PC-3 (cell line): ENCODE results near the gene ZER1. TPM values are rescaled to one million over a fixed set of nuclear protein-coding genes. Genes with fewer than 3 reads are reported as not detected.

Source experiments
- ATAC-seq: fragments of 200-7000 bp; cut with Tn5 transposase; 2 replicates; pipeline ENCODE4 v1.9.1; 2020; ENCODE audit warnings: mild to moderate bottlenecking, moderate library complexity
- BruUV-seq: library from RNA; stranded (reverse); fragments of 400-500 nt; replicated peaks from 2 replicates; lab custom pipeline; 2021; lab: Mats Ljungman, UMichigan
- CTCF ChIA-PET: fragments of 300-600 bp; sonication (Branson Sonifier 250); formaldehyde crosslinking; loops from one replicate; lab custom pipeline; 2022; ENCODE audit warnings: antibody characterized with exemption; lab: Charles Lee
- POLR2A ChIA-PET: fragments of 300-600 bp; sonication (Branson Sonifier 250); formaldehyde crosslinking; loops from one replicate; lab custom pipeline; 2022; ENCODE audit warnings: antibody characterized with exemption; ENCODE audit not compliant: unreplicated experiment; lab: Charles Lee
- DNase-seq: peaks from one replicate; pipeline ENCODE4 v3.0.0-alpha.2; 2015
- H2AFZ ChIP-seq: fragments of 300-600 bp; sonication (generic); 2 replicates; pipeline ENCODE4 v1.6.0; 2016; ENCODE audit warnings: antibody characterized with exemption, low read length
- H3F3A ChIP-seq: fragments of 300-600 bp; sonication (generic); one replicate; pipeline ENCODE4 v1.6.0; 2017; ENCODE audit warnings: antibody characterized with exemption, low read length, control low read depth, mild to moderate bottlenecking; ENCODE audit not compliant: unreplicated experiment
- H3K27ac ChIP-seq: fragments of 300-600 bp; sonication (generic); 2 replicates; pipeline ENCODE4 v1.5.1; 2016; ENCODE audit warnings: mild to moderate bottlenecking, low read length
- H3K27me3 ChIP-seq: fragments of 300-600 bp; sonication (generic); 2 replicates; pipeline ENCODE4 v1.6.1; 2016; ENCODE audit warnings: low read length, mixed read lengths
- H3K36me3 ChIP-seq: fragments of 300-600 bp; sonication (generic); 2 replicates; pipeline ENCODE4 v1.6.1; 2016; ENCODE audit warnings: low read depth, mixed run types, low read length, mixed read lengths
- H3K4me1 ChIP-seq: fragments of 300-600 bp; sonication (generic); 2 replicates; pipeline ENCODE4 v1.5.1; 2016; ENCODE audit warnings: low read length; ENCODE audit not compliant: insufficient read depth
- H3K4me2 ChIP-seq: fragments of 300-600 bp; sonication (generic); 2 replicates; pipeline ENCODE4 v1.6.0; 2016; ENCODE audit warnings: low read length
- H3K4me3 ChIP-seq: fragments of 300-600 bp; sonication (generic); 2 replicates; pipeline ENCODE4 v1.5.1; 2016; ENCODE audit warnings: mild to moderate bottlenecking, low read length, mixed read lengths
- H3K79me2 ChIP-seq: fragments of 300-600 bp; sonication (generic); 2 replicates; pipeline ENCODE4 v1.6.1; 2017; ENCODE audit warnings: low read length, mixed read lengths
- H3K9ac ChIP-seq: fragments of 300-600 bp; sonication (generic); 2 replicates; pipeline ENCODE4 v1.6.0; 2016; ENCODE audit warnings: mild to moderate bottlenecking, low read length
- H3K9me2 ChIP-seq: fragments of 300-600 bp; sonication (generic); replicated peaks from 2 replicates; pipeline ENCODE4 v1.6.1; 2016; ENCODE audit warnings: mixed run types, low read length, mixed read lengths
- H3K9me3 ChIP-seq: fragments of 300-600 bp; sonication (generic); 2 replicates; pipeline ENCODE4 v1.6.1; 2016; ENCODE audit warnings: low read length, mixed read lengths
- H4K20me1 ChIP-seq: fragments of 300-600 bp; sonication (generic); 2 replicates; pipeline ENCODE4 v1.6.1; 2016; ENCODE audit warnings: low read length, mixed read lengths
- EZH2 ChIP-seq: fragments of 300-600 bp; sonication (generic); IDR thresholded peaks from one replicate; pipeline ENCODE4 v1.6.1; 2017; ENCODE audit warnings: antibody characterized with exemption, mild to moderate bottlenecking, low read length; ENCODE audit not compliant: unreplicated experiment
- EZH2phosphoT487 ChIP-seq: fragments of 300-600 bp; sonication (generic); IDR thresholded peaks from 2 replicates; pipeline ENCODE4 v1.6.1; 2018; ENCODE audit warnings: mild to moderate bottlenecking, antibody characterized with exemption, low read length, borderline replicate concordance
- intact Hi-C: fragments of 100-400 bp; cut with micrococcal nuclease; formaldehyde crosslinking; loops from 2 replicates; pipeline ENCODE4 v1.9.0; 2023
- total RNA-seq: library from RNA; depleted of rRNA; stranded (reverse); fragments of >200 nt; gene quantifications from 2 replicates; pipeline ENCODE4 v1.2.3, GENCODE V29; 2014
- TF ChIP-seq, protein P1 (sequence below): fragments of 300-600 bp; sonication (generic); conservative IDR thresholded peaks from 2 replicates; pipeline ENCODE4 v1.5.1; 2017; ENCODE audit warnings: antibody characterized with exemption, low read depth, mild to moderate bottlenecking, low read length

ZER1 gene
- total RNA-seq, 1 experiment from 2014 or later, result 20.6 TPM

DNA sequence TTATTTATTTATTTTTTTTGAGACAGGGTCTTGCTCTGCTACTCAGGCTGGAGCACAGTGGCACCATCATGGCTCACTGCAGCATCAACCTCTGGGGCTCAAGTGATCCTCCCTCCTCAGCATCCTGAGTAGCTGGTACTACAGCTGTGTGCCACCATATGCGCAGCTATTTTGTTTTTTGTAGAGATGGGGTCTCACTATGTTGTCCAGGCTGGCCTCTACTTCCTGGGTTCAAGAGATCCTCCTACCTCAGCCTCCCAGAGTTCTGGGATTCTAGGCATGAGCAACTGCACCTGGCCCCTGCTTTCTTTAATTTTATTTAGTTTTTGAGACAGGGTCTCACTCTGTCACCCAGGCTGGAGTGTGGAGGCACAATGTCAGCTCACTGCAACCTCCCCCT is 28.3 kb downstream of the ZER1 start:
- ChIA-PET POLR2A (no interaction called here), CTCF (no interaction called here)
- no peaks in the 10 kb centered on the region for H3K9me2 ChIP-seq
- no peak overlapping the region for H3K9ac ChIP-seq
- no peaks in the 10 kb centered on the region for H4K20me1 ChIP-seq
- H3K9me3 ChIP-seq, result no peaks in the 10 kb centered on the region
- H3F3A ChIP-seq, result no peaks in the 10 kb centered on the region
- no peaks in the 10 kb centered on the region for H3K79me2 ChIP-seq
- TF ChIP-seq EZH2 (no peak), EZH2phosphoT487 (no peak)
- TF ChIP-seq, protein P1, sequence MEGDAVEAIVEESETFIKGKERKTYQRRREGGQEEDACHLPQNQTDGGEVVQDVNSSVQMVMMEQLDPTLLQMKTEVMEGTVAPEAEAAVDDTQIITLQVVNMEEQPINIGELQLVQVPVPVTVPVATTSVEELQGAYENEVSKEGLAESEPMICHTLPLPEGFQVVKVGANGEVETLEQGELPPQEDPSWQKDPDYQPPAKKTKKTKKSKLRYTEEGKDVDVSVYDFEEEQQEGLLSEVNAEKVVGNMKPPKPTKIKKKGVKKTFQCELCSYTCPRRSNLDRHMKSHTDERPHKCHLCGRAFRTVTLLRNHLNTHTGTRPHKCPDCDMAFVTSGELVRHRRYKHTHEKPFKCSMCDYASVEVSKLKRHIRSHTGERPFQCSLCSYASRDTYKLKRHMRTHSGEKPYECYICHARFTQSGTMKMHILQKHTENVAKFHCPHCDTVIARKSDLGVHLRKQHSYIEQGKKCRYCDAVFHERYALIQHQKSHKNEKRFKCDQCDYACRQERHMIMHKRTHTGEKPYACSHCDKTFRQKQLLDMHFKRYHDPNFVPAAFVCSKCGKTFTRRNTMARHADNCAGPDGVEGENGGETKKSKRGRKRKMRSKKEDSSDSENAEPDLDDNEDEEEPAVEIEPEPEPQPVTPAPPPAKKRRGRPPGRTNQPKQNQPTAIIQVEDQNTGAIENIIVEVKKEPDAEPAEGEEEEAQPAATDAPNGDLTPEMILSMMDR, result no peak
- no TSS peak for BruUV-seq
- DNase-seq, result no peak
- intact Hi-C loops, result no loop called here
- no peak overlapping the region for H3K4me3 ChIP-seq
- H3K4me2 ChIP-seq, result no peak overlapping the region
- H3K27ac ChIP-seq, result no peak overlapping the region
- no peak for ATAC-seq
- H3K36me3 ChIP-seq, result no peaks in the 10 kb centered on the region
- H2AFZ ChIP-seq, result no peak overlapping the region
- H3K27me3 ChIP-seq, result no peaks in the 10 kb centered on the region
- H3K4me1 ChIP-seq, result no peaks in the 10 kb centered on the region

DNA sequence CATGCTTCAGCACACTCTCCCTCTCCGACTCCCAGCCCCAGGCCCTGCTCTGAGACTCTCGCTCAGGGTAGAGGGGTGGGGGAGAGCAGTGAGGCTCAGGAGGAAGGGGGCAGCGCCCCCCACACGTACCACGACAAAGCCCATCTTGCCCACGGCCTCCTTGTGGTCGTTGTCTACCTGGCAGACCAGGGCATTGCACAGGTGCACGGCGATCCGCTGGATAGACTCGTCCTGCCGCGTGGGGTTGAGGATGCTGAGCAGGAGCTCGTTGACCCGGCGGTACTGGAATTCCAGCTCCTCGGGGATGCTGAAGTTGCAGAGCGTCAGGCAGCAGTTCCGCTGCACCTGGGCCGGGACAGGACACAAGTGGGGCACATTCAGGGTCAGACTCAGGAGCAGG is 29.3 kb downstream of the ZER1 start:
- H3K27me3 ChIP-seq, result no peaks in the 10 kb centered on the region
- H3K79me2 ChIP-seq, result no peaks in the 10 kb centered on the region
- H3K9ac ChIP-seq, result no peak overlapping the region
- no peak overlapping the region for H2AFZ ChIP-seq
- no peaks in the 10 kb centered on the region for H3K4me1 ChIP-seq
- ChIA-PET CTCF (interaction anchor here (0.5 kb wide), 1 partner anchor 94 kb away, joined by 3 read pairs; no protein-coding TSS in a partner anchor), POLR2A (no interaction called here)
- DNase-seq (no peak), ATAC-seq (no peak)
- no peaks in the 10 kb centered on the region for H4K20me1 ChIP-seq
- no peak overlapping the region for H3K4me3 ChIP-seq
- TF ChIP-seq, protein P1, result no peak
- no peak for TF ChIP-seq EZH2
- no peak for TF ChIP-seq EZH2phosphoT487
- H3F3A ChIP-seq, result no peaks in the 10 kb centered on the region
- H3K9me3 ChIP-seq, result no peaks in the 10 kb centered on the region
- H3K27ac ChIP-seq, result no peak overlapping the region
- BruUV-seq, result no TSS peak
- no peaks in the 10 kb centered on the region for H3K9me2 ChIP-seq
- no peaks in the 10 kb centered on the region for H3K36me3 ChIP-seq
- intact Hi-C loops, result no loop called here
- no peak overlapping the region for H3K4me2 ChIP-seq

DNA sequence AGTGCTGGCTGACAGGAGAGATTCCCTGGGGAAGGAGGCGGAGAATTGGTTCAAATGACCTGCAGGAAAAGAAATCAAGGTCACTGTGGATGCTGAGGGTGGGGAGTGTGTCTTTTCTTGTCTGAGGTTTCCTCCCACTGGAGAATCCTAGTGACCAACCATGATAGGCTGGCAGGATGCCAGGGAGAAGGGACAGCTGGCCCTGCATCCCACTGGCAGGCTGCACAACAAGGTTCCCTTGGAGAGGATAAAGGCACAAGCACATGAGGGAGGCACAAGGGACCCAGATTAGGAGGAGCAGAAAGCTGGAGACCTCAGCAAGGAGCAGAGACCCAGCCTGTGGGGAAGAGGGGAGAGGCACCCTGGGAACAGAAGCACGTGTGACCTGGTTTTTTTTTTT is 36.4 kb downstream of the ZER1 start:
- DNase-seq, result no peak
- BruUV-seq, result no TSS peak
- Histone ChIP-seq H3K79me2 (no peaks in the 10 kb centered on the region), H3K9ac (no peak overlapping the region), H2AFZ (no peak overlapping the region), H3K4me1 (no peaks in the 10 kb centered on the region), H3F3A (no peaks in the 10 kb centered on the region), H3K9me3 (no peaks in the 10 kb centered on the region), H3K27ac (no peak overlapping the region), H4K20me1 (no peaks in the 10 kb centered on the region), H3K27me3 (no peaks in the 10 kb centered on the region), H3K4me3 (no peak overlapping the region), H3K36me3 (no peaks in the 10 kb centered on the region), H3K4me2 (no peak overlapping the region), H3K9me2 (no peaks in the 10 kb centered on the region)
- intact Hi-C loops, result no loop called here
- TF ChIP-seq EZH2, result no peak
- TF ChIP-seq, protein P1, result no peak
- CTCF ChIA-PET, result no interaction called here
- ATAC-seq, result no peak
- POLR2A ChIA-PET, result no interaction called here
